T-cell (primary cell): Measurements from ENCODE around the gene LSAMP. TPM values are rescaled to one million over a fixed set of nuclear protein-coding genes. Genes with fewer than 3 reads are reported as not detected.

Source experiments
- ATAC-seq, 4 experiments: fragments of 200-7000 bp in 3 of 4; fragments of 150-1000 bp in 1 of 4; cut with Tn5 transposase; replicated peaks in 1 of 4; 1 replicate in 3 of 4; 2 replicates in 1 of 4; pipeline ENCODE4 v1.10.0; 2021; ENCODE audit warnings: moderate library complexity in 3 of 4, mild to moderate bottlenecking in 2 of 4, moderate number of reproducible peaks in 1 of 4
- CTCF ChIA-PET, 2 donors: fragments of 300-600 bp; sonication (Branson Sonifier 250); formaldehyde crosslinking; loops; one replicate each; lab custom pipeline; 2022; ENCODE audit warnings: antibody characterized with exemption in 2 of 2; lab: Charles Lee
- POLR2A ChIA-PET, 2 donors: fragments of 300-600 bp; sonication (Branson Sonifier 250); formaldehyde crosslinking; loops; one replicate each; lab custom pipeline; 2022; ENCODE audit warnings: antibody characterized with exemption in 2 of 2; lab: Charles Lee
- DNase-seq, 35 experiments: peaks; one replicate each; pipeline versions ENCODE4 v3.0.0 to v3.0.0-alpha.2; 2013 to 2023
- H3K27ac ChIP-seq: one replicate; pipeline ENCODE4 v1.5.1; 2013; ENCODE audit warnings: low read length
- H3K27me3 ChIP-seq, 2 experiments: replicated peaks in 1 of 2; 1 replicate in 1 of 2; 2 replicates in 1 of 2; pipeline versions ENCODE4 v1.6.1 to v1.7.0; 2013; ENCODE audit warnings: low read length in 1 of 2, mixed read lengths in 1 of 2; ENCODE audit not compliant: control insufficient read depth in 2 of 2, insufficient read depth in 2 of 2; ENCODE audit errors: extremely low read depth in 1 of 2
- H3K36me3 ChIP-seq, 2 donors: 1 replicate in 1 of 2; 2 replicates in 1 of 2; pipeline versions ENCODE4 v1.6.1 to v1.7.0; 2013; ENCODE audit warnings: low read length in 1 of 2; ENCODE audit not compliant: control insufficient read depth in 2 of 2, insufficient read depth in 1 of 2; ENCODE audit errors: extremely low read depth in 1 of 2
- H3K4me1 ChIP-seq, 2 experiments: 1 replicate in 1 of 2; 2 replicates in 1 of 2; pipeline versions ENCODE4 v1.6.1 to v1.7.0; 2013; ENCODE audit warnings: low read length in 2 of 2, mixed read lengths in 1 of 2; ENCODE audit not compliant: insufficient read depth in 2 of 2, control insufficient read depth in 1 of 2; ENCODE audit errors: extremely low read depth in 1 of 2
- H3K4me3 ChIP-seq, 2 donors: 1 replicate in 1 of 2; 2 replicates in 1 of 2; pipeline versions ENCODE4 v1.5.1 to v1.7.0; 2013; ENCODE audit warnings: mild to moderate bottlenecking in 2 of 2, low read length in 1 of 2, moderate library complexity in 1 of 2; ENCODE audit not compliant: control insufficient read depth in 1 of 2; ENCODE audit errors: extremely low read depth in 1 of 2
- H3K9me3 ChIP-seq: 2 replicates; pipeline ENCODE4 v1.7.0; 2013
- H3K27ac Mint-ChIP-seq, 2 donors: one replicate each; pipeline ENCODE4 v1.8.0; 2020 to 2021; ENCODE audit warnings: mild to moderate bottlenecking in 2 of 2, mixed read lengths in 2 of 2
- H3K27me3 Mint-ChIP-seq, 2 donors: one replicate each; pipeline ENCODE4 v1.8.0; 2021 to 2022; ENCODE audit warnings: mixed read lengths in 2 of 2
- H3K36me3 Mint-ChIP-seq: one replicate; pipeline ENCODE4 v1.8.0; 2021; ENCODE audit warnings: mixed read lengths
- H3K4me1 Mint-ChIP-seq, 3 donors: one replicate each; pipeline ENCODE4 v1.8.0; 2020 to 2022; ENCODE audit warnings: mixed read lengths in 3 of 3, mild to moderate bottlenecking in 1 of 3
- H3K4me3 Mint-ChIP-seq, 3 donors: one replicate each; pipeline ENCODE4 v1.8.0; 2020 to 2022; ENCODE audit warnings: mild to moderate bottlenecking in 3 of 3, mixed read lengths in 3 of 3, moderate library complexity in 3 of 3
- H3K9me3 Mint-ChIP-seq, 3 donors: one replicate each; pipeline ENCODE4 v1.8.0; 2020 to 2022; ENCODE audit warnings: mixed read lengths in 3 of 3
- WGBS: methylation state at CpG from one replicate; pipeline ENCODE4 v1.1.5; 2013; ENCODE audit warnings: missing lambda C conversion rate; ENCODE audit not compliant: insufficient coverage; 5-methylcytosine and 5-hydroxymethylcytosine counted together
- total RNA-seq, 35 experiments: library from RNA in 6 of 35; stranded (reverse) in 6 of 35; fragments of 120-200 nt in 1 of 35; gene quantifications; one replicate each; pipeline versions ENCODE4 v1.2.1 to v1.2.4 and lab custom pipeline; 2013 to 2026

Gene LSAMP
- total RNA-seq, 5 donors from 2014 or later (not counting 1 experiment from before 2014, with no cell fraction given) = 0.03 to 0.28 (median 0.06) TPM; not detected in 2

GRCh38 chr3:116301422-116301821 lies 143.9 kb downstream of the LSAMP start:
- H3K27ac Mint-ChIP-seq = no peak overlapping the region
- ChIA-PET POLR2A (no interaction called here), CTCF (no interaction called here)
- no peaks in the 10 kb centered on the region for H3K4me1 Mint-ChIP-seq
- Histone ChIP-seq H3K4me1 (no peaks in the 10 kb centered on the region), H3K9me3 (no peaks in the 10 kb centered on the region), H3K36me3 (no peaks in the 10 kb centered on the region), H3K4me3 (no peak overlapping the region), H3K27ac (no peak overlapping the region), H3K27me3 (no peaks in the 10 kb centered on the region)
- H3K4me3 Mint-ChIP-seq = no peak overlapping the region
- H3K9me3 Mint-ChIP-seq = peaks cover 0 to 5% (median 4%) of the 10 kb centered on the region in 3 donors
- ATAC-seq (no peak), DNase-seq (no peak)
- H3K36me3 Mint-ChIP-seq = no peaks in the 10 kb centered on the region
- no CpG with 5 or more reads among the region's 1 CpG for WGBS
- H3K27me3 Mint-ChIP-seq = no peaks in the 10 kb centered on the region

- Histone ChIP-seq H3K27me3 (no peaks in the 10 kb centered on the region), H3K9me3 (no peaks in the 10 kb centered on the region), H3K36me3 (no peaks in the 10 kb centered on the region), H3K4me1 (no peaks in the 10 kb centered on the region), H3K27ac (no peak overlapping the region), H3K4me3 (no peak overlapping the region)
- DNase-seq (no peak), ATAC-seq (no peak)
- peaks cover 0 to 8% (median 5%) of the 10 kb centered on the region in 3 donors for H3K9me3 Mint-ChIP-seq
- POLR2A ChIA-PET = no interaction called here
- H3K27ac Mint-ChIP-seq = no peak overlapping the region
- CTCF ChIA-PET = no interaction called here
- no peaks in the 10 kb centered on the region for H3K4me1 Mint-ChIP-seq
- H3K36me3 Mint-ChIP-seq = no peaks in the 10 kb centered on the region
- 92% methylated on average over 2 of the region's 5 CpGs for WGBS
- no peaks in the 10 kb centered on the region for H3K27me3 Mint-ChIP-seq
- H3K4me3 Mint-ChIP-seq = no peak overlapping the region
Measured at GRCh38 chr3:116300226-116300625, 145.1 kb downstream of the LSAMP start.

GRCh38 chr3:116299646-116300081 lies 145.6 kb downstream of the LSAMP start:
- Mint-ChIP-seq H3K4me1 (no peaks in the 10 kb centered on the region), H3K36me3 (no peaks in the 10 kb centered on the region), H3K4me3 (no peak overlapping the region), H3K9me3 (peaks cover 0 to 8% (median 5%) of the 10 kb centered on the region in 3 donors), H3K27me3 (no peaks in the 10 kb centered on the region), H3K27ac (no peak overlapping the region)
- no peaks in the 10 kb centered on the region for H3K27me3 ChIP-seq
- ATAC-seq = no peak
- H3K4me3 ChIP-seq = no peak overlapping the region
- no peaks in the 10 kb centered on the region for H3K9me3 ChIP-seq
- ChIA-PET CTCF (no interaction called here), POLR2A (no interaction called here)
- no peaks in the 10 kb centered on the region for H3K36me3 ChIP-seq
- H3K4me1 ChIP-seq = no peaks in the 10 kb centered on the region
- 71% methylated on average over 1 of the region's 3 CpGs for WGBS
- no peak overlapping the region for H3K27ac ChIP-seq
- no peak for DNase-seq

GRCh38 chr3:116298151-116298550 lies 147.1 kb downstream of the LSAMP start:
- no peak for DNase-seq
- H3K4me3 ChIP-seq = no peak overlapping the region
- H3K9me3 ChIP-seq = no peaks in the 10 kb centered on the region
- no peaks in the 10 kb centered on the region for H3K36me3 Mint-ChIP-seq
- no peaks in the 10 kb centered on the region for H3K27me3 Mint-ChIP-seq
- H3K9me3 Mint-ChIP-seq = peaks cover 0 to 8% (median 5%) of the 10 kb centered on the region in 3 donors
- H3K4me1 Mint-ChIP-seq = no peaks in the 10 kb centered on the region
- H3K27ac ChIP-seq = no peak overlapping the region
- POLR2A ChIA-PET = no interaction called here
- H3K4me3 Mint-ChIP-seq = no peak overlapping the region
- H3K27ac Mint-ChIP-seq = no peak overlapping the region
- ATAC-seq = no peak
- CTCF ChIA-PET = no interaction called here
- H3K36me3 ChIP-seq = no peaks in the 10 kb centered on the region
- no peaks in the 10 kb centered on the region for H3K27me3 ChIP-seq
- WGBS = 63% methylated on average over 1 of the region's 1 CpG
- no peaks in the 10 kb centered on the region for H3K4me1 ChIP-seq

- no peaks in the 10 kb centered on the region for H3K4me1 Mint-ChIP-seq
- Histone ChIP-seq H3K27me3 (no peaks in the 10 kb centered on the region), H3K27ac (no peak overlapping the region), H3K9me3 (no peaks in the 10 kb centered on the region), H3K4me3 (no peak overlapping the region), H3K36me3 (no peaks in the 10 kb centered on the region), H3K4me1 (no peaks in the 10 kb centered on the region)
- H3K9me3 Mint-ChIP-seq = peaks cover 0 to 10% (median 0%) of the 10 kb centered on the region in 3 donors
- POLR2A ChIA-PET = no interaction called here
- H3K36me3 Mint-ChIP-seq = no peaks in the 10 kb centered on the region
- H3K4me3 Mint-ChIP-seq = no peak overlapping the region
- no peak for DNase-seq
- no peaks in the 10 kb centered on the region for H3K27me3 Mint-ChIP-seq
- CTCF ChIA-PET = no interaction called here
- WGBS = no CpG with 5 or more reads among the region's 4 CpGs
- ATAC-seq = no peak
- no peak overlapping the region for H3K27ac Mint-ChIP-seq
Measured at GRCh38 chr3:116291141-116291540, 154.1 kb downstream of the LSAMP start.

GRCh38 chr3:116288485-116288884 lies 156.8 kb downstream of the LSAMP start:
- 50% methylated on average over 3 of the region's 4 CpGs for WGBS
- Mint-ChIP-seq H3K9me3 (peaks cover 0 to 6% (median 6%) of the 10 kb centered on the region in 3 donors), H3K36me3 (no peaks in the 10 kb centered on the region), H3K27ac (no peak overlapping the region), H3K4me3 (no peak overlapping the region), H3K27me3 (no peaks in the 10 kb centered on the region), H3K4me1 (no peaks in the 10 kb centered on the region)
- no peaks in the 10 kb centered on the region for H3K36me3 ChIP-seq
- no peaks in the 10 kb centered on the region for H3K27me3 ChIP-seq
- no peak for DNase-seq
- H3K4me3 ChIP-seq = no peak overlapping the region
- no peaks in the 10 kb centered on the region for H3K9me3 ChIP-seq
- ATAC-seq = no peak
- CTCF ChIA-PET = no interaction called here
- H3K27ac ChIP-seq = no peak overlapping the region
- POLR2A ChIA-PET = no interaction called here
- H3K4me1 ChIP-seq = no peaks in the 10 kb centered on the region
